Measurements from ENCODE around the gene ZFHX3. TPM values are rescaled to one million over a fixed set of nuclear protein-coding genes. Genes with fewer than 3 reads are reported as not detected.

ZFHX3 gene
- total and polyA plus RNA-seq, 4 donors: 1.5 to 5.9 (median 3.0) TPM

GRCh38 chr16:72924927-72925630, 122.8 kb downstream of the ZFHX3 start:
- Histone ChIP-seq H3K4me3 (ENCODE audit: low read depth in 1 of 3, low read length in 3 of 3) (no peak overlapping the region), H3K9ac (ENCODE audit: low read depth in 1 of 2, low read length in 2 of 2) (no peak overlapping the region), H3K36me3 (ENCODE audit: control insufficient read depth in 4 of 4, insufficient read depth in 3 of 4, low read depth in 1 of 4, low read length in 3 of 4) (no peaks in the 10 kb centered on the region), H3K9me3 (ENCODE audit: control insufficient read depth in 4 of 4, low read length in 3 of 4) (no peaks in the 10 kb centered on the region), H3K27me3 (ENCODE audit: control insufficient read depth in 4 of 4, insufficient read depth in 4 of 4, low read length in 3 of 4) (no peaks in the 10 kb centered on the region), H3K27ac (ENCODE audit: low read depth in 1 of 2, low read length in 2 of 2) (no peak overlapping the region), H3K4me1 (ENCODE audit: control insufficient read depth in 4 of 4, insufficient read depth in 4 of 4, low read length in 3 of 4) (no peaks in the 10 kb centered on the region)
- TF ChIP-seq RXRA (IDR thresholded peaks at IDR 0.05) (no peak), EGR1 (IDR thresholded peaks at IDR 0.05; ENCODE audit: low read depth in 2 of 2) (no peak), FOXA1 (IDR thresholded peaks at IDR 0.05) (no peak), FOXA2 (IDR thresholded peaks at IDR 0.05) (no peak), GABPA (IDR thresholded peaks at IDR 0.05 in 1 of 2, conservative IDR thresholded peaks at IDR 0.05 in 1 of 2) (no peak), YY1 (IDR thresholded peaks at IDR 0.05) (no peak), NR2F2 (IDR thresholded peaks at IDR 0.05) (peak; percentile 8), RAD21 (IDR thresholded peaks at IDR 0.05) (peak in 1 of 2 donors; percentile 42), ZBTB33 (IDR thresholded peaks at IDR 0.05) (no peak), HNF4A (conservative IDR thresholded peaks at IDR 0.05) (peak; percentile 17 to 27), ATF3 (IDR thresholded peaks at IDR 0.05) (no peak), HNF4G (IDR thresholded peaks at IDR 0.05) (no peak), TAF1 (conservative IDR thresholded peaks at IDR 0.05) (no peak), SP1 (IDR thresholded peaks at IDR 0.05) (peak; percentile 62), JUND (IDR thresholded peaks at IDR 0.05) (no peak), REST (IDR thresholded peaks at IDR 0.05) (no peak), CTCF (IDR thresholded peaks at IDR 0.05; ENCODE audit: low read depth, low read length, missing input control) (no peak), MAX (IDR thresholded peaks at IDR 0.05) (no peak)
- DNase-seq (ENCODE audit: low spot score): no peak
- WGBS: 79% methylated on average over 17 of the region's 17 CpGs

All from liver (tissue), 9 donors.